GM03348 (cell line): ENCODE data around the gene HSD11B1L.

Experiments used
- DNase-seq: peaks from one replicate; pipeline ENCODE4 v3.0.0; 2012; ENCODE audit warnings: low spot score

Gene HSD11B1L, protein sequence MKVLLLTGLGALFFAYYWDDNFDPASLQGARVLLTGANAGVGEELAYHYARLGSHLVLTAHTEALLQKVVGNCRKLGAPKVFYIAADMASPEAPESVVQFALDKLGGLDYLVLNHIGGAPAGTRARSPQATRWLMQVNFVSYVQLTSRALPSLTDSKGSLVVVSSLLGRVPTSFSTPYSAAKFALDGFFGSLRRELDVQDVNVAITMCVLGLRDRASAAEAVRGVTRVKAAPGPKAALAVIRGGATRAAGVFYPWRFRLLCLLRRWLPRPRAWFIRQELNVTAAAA

DNA sequence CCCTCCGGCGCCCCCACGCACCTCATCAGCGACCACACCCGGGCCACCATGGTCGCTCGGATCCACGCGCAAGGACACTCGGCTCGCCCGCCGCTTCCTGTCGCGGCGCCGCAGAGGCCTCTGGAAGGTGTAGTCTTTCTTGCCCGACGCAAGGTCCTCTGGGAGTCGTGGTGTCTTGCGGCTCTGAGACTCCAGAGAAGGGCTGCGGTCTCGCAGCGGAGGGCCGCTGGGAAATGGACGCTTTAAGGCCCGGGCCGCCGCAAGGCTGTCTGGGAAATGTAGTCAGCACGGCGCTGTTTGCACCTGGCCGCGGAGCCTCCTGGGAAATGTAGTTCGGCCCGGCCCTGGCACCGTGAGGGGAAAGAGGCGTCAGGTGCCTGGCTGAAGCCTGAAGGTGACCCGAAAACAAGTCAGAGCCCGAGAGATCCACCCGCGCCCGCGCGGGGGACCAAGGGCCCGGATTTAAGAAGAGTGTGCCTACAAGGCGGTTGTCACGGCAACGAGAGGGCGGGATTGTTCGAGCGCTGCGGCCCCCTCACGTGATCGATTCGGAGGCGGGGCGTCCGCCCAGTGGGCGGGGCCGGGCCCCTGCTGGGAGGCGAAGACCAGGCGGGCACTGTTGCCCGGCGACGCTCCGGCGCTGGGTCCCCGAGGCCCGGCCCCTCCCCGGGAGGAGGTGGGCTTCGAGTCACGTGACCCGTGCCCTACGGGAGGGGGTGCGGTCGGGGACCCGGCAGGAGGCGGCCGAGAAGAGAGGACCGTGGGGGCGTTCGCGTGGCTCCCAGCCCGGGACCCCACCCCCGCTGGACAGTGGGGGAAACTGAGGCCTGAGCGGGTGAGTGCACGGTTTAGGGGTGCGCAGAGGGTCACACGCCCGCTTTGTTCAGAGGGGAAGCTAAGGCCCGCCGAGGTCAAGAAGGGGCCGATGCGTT, at the start of gene HSD11B1L, which contains the start of gene MICOS13:
Gene HSD11B1L, plus strand, starts transcription at position 591 of the 932 bp plus-strand sequence. CDS start 3,806 bp downstream, outside the sequence.
Gene MICOS13, minus strand, starts transcription at position 80 of the 932 bp plus-strand sequence. Its CDS starts 30 bp downstream, at position 50.
- peak; percentile 97 for DNase-seq

DNA sequence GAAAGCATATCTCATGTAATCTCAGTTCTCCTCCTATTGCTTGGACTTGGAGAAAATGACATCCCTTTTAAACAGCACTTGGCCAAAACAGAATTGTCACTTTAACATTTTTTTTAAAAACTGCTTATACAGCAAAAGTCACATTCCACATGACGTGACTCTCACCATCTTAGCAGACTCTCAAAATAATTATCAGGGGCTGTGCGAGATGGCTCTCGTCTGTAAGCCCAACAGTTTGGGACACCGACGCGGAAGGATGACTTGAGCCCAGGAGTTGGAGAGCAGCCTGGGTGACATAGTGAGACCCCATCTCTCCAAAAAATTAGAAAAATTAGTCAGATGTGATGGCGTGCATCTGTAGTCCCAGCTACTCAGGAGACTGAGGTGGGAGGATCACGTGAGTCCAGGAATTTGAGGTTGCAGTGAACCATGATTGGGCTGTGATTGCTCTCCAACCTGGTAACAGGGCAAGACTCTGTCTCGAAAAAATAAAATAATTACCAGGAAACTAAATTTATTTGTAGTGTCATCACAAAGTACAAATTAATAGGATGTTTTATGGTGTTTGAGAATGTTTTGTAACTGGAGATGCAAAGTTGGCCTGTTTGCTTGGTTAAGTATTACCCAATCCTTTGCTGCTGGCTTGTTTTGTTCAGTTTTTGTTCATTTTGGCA, 49.1 kb upstream of the HSD11B1L start:
- DNase-seq = peak; percentile 36

DNA sequence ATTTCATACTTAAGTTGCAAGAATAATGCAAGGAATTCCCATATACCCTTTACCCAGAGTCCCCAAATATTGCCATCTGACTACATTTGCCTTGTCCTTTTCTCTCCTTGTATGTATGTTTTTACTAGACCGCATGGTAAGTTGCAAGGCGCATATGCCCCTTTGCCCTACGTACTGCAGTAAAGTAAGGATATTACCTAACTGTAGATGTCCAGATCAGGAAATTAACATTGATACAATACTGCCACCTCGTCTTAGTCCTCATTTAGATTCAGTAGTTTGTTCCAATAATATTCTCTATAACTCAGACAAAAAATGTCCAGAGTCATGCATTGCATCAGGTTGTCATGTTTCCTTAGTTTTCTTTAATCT, 48.6 kb upstream of the HSD11B1L start:
- DNase-seq = no peak

DNA sequence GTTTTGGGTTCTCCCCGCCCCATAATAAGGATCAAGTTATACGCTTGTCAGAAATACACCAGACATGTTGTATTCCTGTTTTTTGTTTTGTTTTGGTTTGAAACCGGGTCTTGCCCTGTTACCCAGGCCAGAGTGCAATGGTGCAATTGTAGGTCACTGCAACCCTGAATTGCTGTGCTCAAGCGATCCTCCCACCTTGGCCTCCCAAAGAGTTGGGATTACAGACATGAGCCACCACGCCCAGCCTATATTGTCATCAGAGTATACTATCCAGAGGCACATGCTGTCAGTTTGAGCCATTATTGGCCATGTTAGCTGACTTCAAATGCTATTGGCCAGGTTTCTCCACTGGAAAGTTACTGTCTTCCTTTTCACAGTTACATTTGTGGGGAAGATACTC, 48.2 kb upstream of the HSD11B1L start:
- DNase-seq = no peak

DNA sequence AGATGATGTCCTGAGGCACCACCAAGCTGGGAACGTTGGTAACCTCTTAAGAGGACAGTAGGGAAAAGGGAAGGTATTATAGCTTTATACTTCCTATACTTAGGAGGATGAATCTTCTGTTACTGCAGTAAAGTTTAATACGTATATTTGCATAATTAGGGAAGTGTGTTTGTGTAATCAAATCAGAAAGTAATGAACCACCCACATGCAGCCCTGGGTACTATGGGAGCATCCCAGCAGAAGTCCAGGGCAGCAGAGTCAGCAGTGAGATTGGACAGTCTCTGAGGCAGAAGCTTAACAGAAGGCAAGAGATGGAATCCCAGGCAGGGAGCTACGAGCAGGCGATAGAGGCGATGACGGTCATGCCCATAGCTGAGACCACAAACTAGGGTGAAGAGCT, 45.4 kb upstream of the HSD11B1L start:
- DNase-seq = no peak

DNA sequence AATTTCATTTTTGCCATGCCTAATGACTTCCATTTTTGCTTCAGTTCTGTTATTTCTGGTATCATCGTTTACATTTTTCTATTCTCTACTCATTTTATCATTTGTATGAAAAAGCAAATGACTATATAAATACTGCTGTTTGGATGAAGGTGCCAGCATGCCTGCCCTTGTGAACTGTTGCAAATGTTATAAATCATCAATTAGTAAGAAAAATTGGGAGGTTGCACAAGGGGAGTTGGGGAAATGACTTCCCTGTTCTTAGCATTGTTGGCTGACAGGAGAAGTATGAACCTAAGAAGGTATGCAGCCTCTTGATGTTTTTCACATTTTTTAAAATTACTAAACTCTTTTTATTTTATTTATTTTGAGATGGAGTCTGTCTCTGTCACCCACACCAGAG, 42.9 kb upstream of the HSD11B1L start:
- no peak for DNase-seq

DNA sequence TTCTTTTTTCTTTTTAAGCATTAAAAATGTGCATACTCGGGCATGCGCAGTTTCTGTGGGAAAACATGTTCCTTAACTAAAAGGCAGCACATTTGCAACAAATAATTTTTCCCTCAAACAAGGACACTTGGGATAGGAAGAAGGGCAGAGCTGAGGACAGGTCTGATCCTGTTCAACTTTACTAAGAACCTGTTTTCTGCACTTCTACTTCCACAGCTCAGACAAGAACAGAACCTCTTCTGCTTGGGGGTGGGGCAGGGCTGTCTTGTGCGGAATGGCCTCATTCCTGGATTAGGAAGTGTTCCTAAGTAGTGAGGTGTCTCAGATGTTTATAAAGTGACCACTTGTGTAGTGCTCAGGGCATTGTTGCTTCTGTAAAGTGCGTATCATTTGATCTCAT, 39.7 kb upstream of the HSD11B1L start:
- no peak for DNase-seq

DNA sequence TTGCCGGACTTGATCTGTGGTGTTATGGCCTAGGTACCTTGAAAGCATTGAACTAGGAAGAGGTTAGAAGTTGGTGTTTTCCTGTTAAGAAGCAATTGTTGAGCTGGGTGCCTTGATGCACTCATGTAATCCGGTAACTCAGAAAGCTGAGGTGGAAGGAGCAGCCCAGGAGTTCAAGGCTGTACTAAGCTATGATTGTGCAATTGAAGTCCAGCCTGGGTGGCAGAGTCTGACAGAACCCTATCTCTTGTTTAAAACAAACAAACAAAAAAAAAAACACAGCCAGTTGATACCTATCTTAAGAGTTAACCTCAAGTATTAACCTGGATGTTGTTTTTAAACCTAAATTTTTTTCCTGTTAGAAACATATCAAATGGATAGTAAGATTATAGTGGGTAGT, 38.6 kb upstream of the HSD11B1L start:
- no peak for DNase-seq

DNA sequence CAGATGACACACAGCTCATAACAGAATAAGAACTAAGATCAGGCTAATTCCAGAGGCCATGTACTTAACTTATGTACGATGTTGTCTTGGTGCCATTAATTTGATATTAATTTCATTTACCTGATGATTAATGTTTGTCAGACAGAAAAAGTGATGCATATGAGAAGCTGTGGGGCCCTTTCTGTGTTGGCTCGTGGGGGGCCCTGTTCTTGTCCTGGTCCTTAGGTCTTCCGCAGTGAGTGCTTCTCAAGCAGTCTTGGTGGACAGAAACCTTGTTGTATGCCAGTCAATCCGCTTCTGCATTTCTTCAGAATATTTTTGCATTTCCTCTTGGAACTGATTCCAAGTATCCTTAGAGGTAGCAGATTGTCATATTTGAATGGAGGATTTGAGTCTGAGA, 37.8 kb upstream of the HSD11B1L start:
- no peak for DNase-seq

DNA sequence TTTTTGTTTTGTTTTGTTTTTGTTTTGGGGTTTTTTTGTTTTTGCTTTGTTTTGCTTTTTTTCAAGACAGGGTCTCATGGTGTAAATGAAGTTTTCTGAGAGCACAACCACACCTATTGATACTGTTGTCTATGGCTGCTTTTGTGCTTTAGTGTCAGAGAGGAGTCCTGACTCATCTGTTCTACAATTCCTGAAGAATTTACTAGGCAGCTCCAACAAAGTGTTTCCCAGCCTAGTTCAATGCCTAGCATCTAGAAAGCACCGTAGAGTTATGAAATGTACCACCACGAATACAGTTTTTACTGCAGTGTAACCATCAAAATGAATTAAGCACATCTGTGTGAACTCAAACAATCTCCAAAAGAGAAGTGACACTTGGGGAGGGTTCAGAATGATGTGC, 36.8 kb upstream of the HSD11B1L start:
- no peak for DNase-seq

DNA sequence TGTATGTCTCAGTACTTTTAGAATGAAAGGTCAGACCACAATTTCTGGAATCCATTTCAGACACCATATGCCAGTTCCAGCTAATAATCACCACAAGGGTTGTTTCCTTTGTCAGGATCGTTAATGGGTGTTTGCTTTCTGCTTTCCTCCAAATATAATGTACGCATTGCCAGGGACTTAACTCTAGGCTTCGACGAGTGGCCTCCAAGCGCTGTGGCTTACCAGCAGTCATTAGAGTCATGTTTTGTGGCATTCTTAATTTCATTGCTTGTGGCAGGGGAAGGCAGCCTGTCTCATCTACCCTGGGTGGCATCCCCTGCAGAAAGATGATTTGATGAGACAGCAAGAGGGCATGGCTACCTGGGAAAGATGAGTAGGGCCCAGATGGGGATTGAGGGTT, 35.4 kb upstream of the HSD11B1L start:
- no peak for DNase-seq

DNA sequence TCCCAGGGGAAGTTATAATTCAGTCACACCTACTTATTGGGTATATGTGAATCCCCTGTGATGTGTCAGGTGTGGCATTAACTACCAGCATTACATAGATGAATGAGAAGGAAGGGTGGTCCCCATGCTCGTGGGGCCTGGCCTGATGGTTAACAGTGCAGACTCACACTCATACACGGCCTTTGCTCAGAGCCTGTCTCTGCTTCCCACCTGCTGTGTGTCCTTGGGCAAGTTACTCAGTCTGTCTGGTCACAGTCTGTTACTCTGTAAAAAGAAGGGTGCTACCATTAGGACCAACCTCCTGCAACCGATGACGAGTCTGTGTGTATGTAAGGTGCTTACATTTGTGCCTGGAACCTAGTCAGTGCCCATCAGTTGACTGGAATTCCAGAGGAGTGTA, 34.1 kb upstream of the HSD11B1L start:
- DNase-seq = no peak

DNA sequence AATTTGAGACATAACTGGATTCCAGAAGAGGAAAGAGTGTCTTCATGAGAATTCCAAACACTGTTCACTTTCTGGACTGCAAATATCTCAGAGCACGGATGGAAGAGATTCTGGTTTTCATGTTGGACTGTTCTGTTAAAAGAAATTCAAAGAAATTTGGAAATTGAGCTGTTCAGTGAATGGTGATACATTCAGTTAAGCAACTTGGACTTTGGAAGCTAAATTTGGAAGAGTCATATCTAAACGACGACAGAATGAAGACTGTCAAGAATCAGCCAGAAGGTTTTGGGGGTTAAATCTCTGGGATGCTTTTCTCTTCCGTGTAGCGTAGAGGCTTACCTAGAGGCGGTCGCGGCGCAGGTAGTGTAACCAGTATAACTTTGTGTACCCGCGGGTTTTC, 32.4 kb upstream of the HSD11B1L start:
- DNase-seq = no peak

DNA sequence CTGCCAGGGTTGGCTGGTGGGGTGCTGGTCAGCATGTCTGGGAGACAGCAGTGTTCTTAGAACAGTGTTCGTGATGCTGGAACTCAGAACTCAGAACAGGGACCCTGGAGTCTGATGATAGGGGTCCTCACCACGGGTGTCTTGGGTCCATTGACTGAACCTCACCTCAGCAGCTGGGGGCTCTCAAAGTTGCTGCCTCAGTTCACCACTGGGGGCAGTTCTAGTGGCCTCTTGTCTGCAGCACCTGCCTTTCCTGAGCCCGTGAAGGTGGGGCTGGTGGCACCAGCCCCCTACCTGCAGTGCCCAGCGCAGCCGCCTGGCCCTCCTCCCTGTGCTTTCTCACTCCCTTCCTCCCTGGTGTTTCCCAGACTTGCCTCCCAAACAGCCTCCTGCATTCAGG, 29.5 kb upstream of the HSD11B1L start:
- DNase-seq = no peak

DNA sequence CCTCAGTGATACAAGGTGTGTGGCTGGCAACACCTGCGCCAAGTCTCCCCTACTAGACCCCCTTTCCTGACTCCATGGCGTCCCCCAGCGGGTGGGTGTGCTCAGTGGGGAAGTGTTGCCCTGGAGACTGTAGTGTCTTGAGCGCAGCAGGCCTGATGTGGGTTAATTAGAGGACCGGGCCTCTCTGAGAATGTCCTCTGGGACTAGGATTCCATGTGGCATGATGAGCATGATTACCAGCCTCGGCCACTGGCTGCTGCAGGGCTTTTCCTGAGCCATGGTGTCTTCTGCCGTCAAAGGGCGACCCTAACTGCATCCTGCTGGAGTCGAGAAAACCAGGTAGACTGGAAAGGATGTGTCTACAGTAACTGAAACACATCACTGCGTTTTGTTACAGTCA, 28.6 kb upstream of the HSD11B1L start:
- no peak for DNase-seq

DNA sequence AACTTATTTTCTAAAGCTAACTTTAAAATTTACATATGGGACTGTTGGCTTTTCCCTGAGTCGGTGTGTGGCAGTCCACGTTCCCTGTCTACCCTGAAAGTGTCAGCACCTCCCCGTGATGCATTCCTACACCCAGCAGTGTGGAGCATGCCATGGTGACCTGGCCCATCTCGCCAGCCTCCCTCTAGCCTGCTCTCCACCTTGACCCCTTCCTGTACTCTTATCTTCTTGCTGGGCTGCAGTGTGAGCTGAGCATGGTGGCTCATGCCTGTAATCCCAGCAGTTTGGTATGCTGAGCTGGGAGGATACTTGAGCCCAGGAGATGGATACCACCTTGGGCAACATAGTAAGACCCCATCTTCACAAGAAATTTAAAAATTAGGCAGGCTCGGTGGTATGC, 25.9 kb upstream of the HSD11B1L start:
- DNase-seq = no peak

DNA sequence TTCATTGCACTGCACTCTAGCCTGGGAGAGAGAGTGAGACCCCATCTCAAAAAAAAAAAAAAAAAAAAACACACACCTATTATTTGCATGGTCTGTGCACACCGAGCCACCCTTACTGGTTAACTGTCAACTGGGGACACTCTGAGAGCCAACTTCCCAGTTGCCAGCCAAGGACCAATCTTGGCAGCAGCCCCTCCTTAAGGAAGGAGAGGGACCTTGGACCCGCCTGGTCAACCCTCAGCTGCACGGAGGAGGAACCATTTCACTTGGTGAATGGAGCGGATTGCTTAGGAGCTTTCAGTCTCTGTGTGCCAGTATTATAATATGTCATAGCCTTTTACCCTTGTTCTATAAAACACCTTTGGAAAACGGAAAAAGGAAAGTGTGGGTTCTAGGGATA, 25.4 kb upstream of the HSD11B1L start:
- DNase-seq = no peak

DNA sequence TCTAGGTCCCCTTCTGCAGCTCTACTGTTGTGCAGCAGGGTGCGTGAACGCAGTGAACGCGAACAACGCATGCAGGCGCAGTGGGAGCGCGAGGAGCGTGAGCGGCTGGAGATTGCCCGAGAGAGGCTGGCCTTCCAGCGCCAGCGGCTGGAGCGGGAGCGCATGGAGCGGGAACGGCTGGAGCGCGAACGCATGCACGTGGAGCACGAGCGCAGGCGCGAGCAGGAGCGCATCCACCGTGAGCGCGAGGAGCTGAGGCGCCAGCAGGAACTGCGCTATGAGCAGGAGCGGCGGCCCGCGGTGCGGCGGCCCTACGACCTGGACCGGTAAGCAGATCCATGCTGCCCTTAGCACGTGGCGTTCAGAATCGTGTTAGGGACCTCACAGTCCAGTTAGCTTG, 19.3 kb upstream of the HSD11B1L start:
- no peak for DNase-seq

DNA sequence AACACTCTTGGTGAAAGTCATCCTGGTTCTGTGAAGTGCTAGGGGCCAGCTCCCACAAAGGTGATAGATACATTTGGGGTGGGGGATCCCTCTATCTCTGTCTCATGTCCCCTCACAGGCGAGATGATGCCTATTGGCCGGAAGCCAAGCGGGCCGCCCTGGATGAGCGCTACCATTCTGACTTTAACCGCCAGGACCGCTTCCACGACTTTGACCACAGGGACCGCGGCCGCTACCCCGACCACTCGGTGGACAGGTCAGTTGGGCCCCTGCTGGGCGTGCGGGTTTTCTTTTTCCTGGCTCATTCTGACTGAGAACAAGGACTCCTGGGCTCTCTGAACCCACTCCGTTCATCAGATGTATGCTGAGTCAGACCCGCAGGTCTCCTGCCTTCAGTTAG, 16.9 kb upstream of the HSD11B1L start:
- no peak for DNase-seq

DNA sequence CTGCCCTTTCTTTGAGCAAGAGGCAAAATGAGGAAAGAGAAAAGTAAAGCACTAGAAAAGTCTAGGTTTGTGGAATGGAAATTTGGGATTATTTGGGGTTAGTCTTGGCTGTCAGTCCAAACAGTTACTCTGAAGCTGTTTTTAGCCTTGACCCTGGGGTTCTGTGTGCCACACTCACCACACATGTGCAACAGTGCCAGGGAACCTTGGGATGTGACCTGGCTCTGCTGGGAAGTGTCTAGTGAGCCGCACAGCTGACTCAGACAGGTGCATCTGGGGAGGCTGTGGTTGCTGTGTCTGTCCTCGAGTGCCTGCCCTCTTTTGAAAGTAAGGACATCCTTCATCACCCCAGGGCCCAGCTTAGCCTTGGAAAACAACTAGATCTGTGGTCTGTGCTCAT, 16.3 kb upstream of the HSD11B1L start:
- DNase-seq = no peak

DNA sequence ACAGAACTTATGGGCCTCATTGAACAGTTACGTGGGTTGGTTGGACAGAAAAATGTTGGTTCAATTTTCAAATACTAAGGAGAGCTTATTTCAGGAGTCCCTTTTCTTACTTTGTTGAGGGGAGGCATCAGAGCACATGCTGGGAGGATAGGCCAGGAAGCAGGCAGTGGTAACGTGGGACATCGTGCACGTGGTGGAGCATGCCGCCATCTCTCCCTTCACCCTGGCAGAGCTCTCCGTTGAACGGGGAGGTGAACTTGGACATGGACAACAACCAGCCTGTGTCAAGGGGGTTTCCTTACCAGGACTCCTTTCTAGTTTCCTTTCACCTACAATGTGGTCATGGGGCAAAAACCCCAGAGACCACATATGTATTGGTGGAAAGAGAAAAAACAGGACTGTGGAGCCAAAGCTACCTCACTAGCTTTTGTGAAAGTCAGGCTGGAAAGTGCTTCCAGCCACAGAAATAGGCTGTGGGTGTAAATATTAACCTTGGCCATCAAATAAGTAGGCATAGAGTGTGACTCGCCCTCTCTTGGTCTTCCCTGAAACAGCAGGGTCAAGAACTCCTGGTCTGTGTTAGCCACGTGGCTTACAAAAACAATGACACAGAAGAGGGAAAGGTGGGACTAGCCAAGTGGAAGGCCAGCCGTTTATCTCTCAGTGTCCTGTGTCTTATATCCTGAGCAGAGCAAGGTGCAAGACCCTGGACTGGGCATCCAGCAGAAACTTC, 14.9 kb upstream of the HSD11B1L start:
- peak; percentile 42 for DNase-seq
